C4-2B (cell line): ENCODE measurements around the gene PHAF1.

Experiments used
- H3K27ac ChIP-seq: fragments of 450-650 bp; 2 replicates; pipeline ENCODE4 v1.5.1; 2017
- ZFX ChIP-seq: fragments of 450-650 bp; IDR thresholded peaks from 2 replicates; pipeline ENCODE4 v1.6.1; 2017
- TF ChIP-seq, protein P1 (sequence below): fragments of 450-650 bp; conservative IDR thresholded peaks from 2 replicates; pipeline ENCODE4 v1.5.1; 2017; ENCODE audit warnings: mild to moderate bottlenecking

Gene PHAF1

DNA sequence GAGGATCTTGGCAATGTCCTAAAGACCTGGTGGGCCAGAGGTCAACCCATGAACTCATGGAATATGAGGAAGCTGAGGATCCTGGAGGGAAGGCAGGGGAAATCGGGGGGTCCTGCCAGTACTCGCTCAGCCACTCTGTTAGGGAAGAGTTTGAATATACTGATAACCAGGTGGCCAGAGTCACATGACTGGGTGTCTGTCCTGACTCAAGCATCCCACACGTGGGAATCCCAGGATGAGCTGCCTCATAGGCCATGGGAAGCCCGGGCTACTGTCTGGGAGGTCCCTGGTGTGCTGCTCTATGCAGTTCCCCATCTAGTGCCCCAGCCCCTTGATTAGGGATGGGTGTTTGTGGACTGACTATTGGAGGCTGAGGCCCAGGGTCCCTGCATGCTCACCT is 78.6 kb downstream of the PHAF1 start:
- H3K27ac ChIP-seq: no peak overlapping the region
- TF ChIP-seq, protein P1, sequence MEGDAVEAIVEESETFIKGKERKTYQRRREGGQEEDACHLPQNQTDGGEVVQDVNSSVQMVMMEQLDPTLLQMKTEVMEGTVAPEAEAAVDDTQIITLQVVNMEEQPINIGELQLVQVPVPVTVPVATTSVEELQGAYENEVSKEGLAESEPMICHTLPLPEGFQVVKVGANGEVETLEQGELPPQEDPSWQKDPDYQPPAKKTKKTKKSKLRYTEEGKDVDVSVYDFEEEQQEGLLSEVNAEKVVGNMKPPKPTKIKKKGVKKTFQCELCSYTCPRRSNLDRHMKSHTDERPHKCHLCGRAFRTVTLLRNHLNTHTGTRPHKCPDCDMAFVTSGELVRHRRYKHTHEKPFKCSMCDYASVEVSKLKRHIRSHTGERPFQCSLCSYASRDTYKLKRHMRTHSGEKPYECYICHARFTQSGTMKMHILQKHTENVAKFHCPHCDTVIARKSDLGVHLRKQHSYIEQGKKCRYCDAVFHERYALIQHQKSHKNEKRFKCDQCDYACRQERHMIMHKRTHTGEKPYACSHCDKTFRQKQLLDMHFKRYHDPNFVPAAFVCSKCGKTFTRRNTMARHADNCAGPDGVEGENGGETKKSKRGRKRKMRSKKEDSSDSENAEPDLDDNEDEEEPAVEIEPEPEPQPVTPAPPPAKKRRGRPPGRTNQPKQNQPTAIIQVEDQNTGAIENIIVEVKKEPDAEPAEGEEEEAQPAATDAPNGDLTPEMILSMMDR: no peak

DNA sequence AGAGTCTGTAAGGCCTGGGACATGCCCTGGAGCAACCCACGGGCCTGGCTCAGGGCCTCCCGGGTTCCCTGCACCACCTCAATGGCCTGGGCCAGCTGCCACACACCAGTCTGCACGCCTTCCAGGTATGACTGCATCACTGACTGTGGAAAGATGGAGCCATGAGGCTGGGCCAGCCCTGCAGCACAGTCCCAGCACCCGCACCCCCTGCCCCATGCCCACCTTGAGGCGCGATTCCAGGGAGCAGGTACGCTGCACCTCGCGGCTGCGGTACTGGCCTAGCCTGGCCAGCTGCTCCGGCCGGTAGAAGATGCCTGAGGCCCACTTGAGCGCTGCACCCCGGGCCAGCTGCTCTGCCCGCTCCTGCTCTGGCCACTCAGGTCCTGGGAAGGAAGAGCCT is 79.1 kb downstream of the PHAF1 start:
- TF ChIP-seq, protein P1: no peak
- no peak for TF ChIP-seq ZFX
- no peak overlapping the region for H3K27ac ChIP-seq

DNA sequence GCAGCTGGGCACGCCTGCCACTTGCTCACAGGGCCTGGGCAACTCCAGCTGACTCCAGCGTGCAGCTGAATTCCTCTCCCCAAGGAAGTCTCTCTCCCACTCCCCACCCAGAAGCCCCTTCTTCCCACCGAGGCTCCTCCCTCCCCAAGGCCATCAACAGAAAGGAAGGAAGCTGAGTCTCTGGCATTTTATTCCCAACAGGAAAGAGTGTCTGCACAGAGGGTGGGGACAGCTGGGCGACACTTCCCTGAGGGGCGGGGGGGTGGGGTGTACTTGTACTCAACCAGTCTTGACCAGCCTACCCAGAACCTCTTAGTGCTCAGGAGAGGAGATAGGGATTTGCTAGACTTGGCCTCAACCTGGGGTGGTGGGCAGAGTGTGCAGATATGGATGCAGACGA is 80.3 kb downstream of the PHAF1 start, which contains the start of gene EXOC3L1:
TSS of gene EXOC3L1 (minus strand) at position 96 of the 400 bp plus-strand sequence. CDS start 460 bp downstream, outside the sequence.
- TF ChIP-seq, protein P1: no peak
- no peak for TF ChIP-seq ZFX
- H3K27ac ChIP-seq: no peak within 1 kb of the TSS

DNA sequence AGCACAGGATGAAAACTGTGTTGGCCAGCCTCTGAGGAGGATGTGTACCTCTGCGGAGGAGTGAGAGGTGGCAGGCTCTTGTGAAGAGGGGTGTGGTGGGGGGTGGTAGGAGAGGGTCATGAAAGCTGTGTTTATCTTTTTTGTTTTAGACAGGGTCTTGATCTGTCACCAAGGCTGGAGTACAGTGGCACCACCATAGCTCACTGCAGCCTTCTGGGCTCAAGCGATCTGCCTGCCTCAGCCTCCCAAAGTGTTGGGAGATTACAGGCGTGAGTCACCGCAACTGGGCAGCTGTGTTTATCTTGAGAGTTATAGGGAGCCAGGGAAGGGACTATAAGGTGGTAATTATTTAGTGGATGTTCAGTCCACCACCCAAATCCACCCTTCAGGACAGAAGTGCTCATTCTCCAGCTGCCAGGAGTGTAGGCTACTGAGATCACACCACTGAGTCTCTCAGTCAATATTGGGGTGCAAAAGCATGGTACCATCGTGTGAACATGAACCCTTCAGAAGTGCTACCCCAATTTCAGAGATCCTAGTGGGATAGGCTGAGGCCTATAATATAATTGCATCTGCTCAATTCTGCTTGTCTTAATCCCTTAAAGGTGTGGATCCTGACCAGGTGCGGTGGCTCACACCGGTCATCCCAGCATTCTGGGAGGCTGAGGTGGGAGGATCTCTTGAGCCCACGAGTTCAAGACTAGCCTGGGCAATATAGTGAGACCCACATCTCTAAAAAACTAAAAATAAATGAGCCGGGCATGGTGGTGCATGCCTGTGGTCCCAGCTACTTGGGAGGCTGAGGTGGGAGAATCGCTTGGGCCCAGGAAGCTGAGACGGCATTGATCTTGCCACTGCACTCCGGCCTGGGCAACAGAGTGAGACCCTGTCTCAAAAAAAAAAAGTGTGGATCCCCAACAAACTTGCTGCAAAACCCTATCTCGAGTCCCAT is 81.0 kb downstream of the PHAF1 start:
- TF ChIP-seq, protein P1: no peak
- no peak for TF ChIP-seq ZFX
- H3K27ac ChIP-seq: no peak overlapping the region

DNA sequence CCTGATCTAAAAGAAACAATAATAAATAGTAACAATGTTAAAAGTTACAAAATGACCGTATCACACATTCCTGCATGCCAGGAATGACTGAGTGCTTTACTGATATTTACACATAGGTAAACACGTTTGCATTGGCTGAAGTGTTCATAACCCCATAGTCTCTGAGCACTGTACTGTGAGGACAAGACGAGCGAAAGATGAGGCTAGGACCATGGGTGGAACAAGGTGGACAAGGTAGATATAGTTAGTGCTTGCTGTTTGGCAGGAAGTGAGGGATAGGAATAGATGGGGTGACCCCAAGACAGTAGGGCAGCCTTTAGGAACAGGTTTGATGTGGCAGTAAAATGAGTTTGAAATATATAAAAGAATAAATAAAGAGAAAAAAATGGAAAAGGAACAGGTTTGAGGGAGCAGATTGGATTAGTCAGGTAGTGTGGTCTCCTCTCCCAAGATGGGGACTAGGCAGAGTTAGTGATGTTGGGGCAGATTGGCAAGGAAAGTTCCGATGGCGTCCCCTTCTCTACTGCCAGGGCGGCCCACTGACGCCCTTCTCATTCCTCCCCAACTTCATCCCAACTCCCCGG is 81.8 kb downstream of the PHAF1 start:
- TF ChIP-seq, protein P1: no peak
- H3K27ac ChIP-seq: peak overlapping the region; percentile 95

DNA sequence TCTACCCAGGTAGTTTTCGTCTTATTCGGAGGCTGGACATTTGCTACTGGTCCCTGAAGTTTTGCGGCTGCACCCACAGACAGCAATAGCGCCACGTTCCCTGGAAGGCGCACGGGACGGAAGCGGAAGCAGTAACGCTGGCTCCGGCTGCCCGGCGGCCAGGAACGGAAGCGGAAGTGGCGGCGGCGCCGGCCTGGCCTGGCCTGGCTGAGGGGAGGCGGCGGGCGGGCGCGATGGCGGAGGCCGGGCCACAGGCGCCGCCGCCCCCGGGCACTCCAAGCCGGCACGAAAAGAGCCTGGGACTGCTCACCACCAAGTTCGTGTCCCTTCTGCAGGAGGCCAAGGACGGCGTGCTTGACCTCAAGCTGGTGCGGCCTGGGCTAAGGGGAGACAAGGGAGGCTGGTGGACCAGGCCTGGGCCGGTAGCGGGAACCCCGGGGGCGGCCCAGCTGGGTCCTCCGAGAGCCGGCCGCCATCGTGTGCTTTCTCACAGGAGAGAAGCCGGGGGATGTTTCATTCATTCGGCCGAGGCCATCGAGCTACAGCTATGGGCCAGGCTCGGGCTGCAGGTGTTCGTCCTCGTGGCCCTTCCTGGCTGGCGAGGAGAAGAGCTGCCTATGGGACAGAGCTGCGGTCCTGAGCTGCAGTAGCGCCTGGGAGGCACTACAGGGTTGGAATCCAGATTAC is 82.4 kb downstream of the PHAF1 start, which contains the start of gene E2F4:
TSS of gene E2F4 (plus strand) at position 161 of the 687 bp plus-strand sequence. CDS start at position 234, 73 bp downstream.
- H3K27ac ChIP-seq: peak within 1 kb of the TSS; percentile 95
- TF ChIP-seq ZFX: peak; percentile 98
- TF ChIP-seq, protein P1: no peak
